Suprapubic skin (tissue), 4 donors: ENCODE results near the gene CXCR5.

Experiments used
- EP300 ChIP-seq: sonication (generic); formaldehyde crosslinking; IDR thresholded peaks from one replicate; pipeline ENCODE4 v1.6.1; 2017; ENCODE audit warnings: antibody characterized with exemption
- POLR2AphosphoS5 ChIP-seq, 3 donors: sonication (generic); formaldehyde crosslinking; IDR thresholded peaks; one replicate each; pipeline ENCODE4 v1.6.1; 2017; ENCODE audit warnings: antibody characterized with exemption in 3 of 3
- TF ChIP-seq, protein P1 (sequence below), 2 donors: fragments of 200-600 bp in 1 of 2; fragments of 450-650 bp in 1 of 2; sonication (generic) in 1 of 2; IDR thresholded peaks; one replicate each; pipeline ENCODE4 v1.5.1; 2016 to 2019; ENCODE audit warnings: antibody characterized with exemption in 2 of 2, mild to moderate bottlenecking in 1 of 2, moderate library complexity in 1 of 2

DNA sequence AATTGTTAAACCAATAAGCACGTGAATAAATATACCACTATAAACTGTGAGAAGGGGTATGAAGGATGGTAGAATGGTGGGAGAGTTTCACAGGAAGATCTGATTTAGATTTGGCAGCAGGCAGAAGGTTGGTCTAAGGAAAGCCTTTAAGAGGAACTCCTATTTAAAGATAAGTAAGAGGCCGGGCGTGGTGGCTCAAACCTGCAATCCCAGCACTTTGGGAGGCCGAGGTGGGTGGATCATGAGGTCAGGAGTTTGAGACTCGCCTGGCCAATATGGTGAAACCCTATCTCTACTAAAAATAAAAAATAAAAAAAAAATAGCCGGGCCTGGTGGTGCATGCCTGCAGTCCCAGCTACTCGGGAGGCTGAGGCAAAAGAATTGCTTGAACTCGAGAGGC lies 45.8 kb upstream of the CXCR5 start:
- TF ChIP-seq, protein P1, sequence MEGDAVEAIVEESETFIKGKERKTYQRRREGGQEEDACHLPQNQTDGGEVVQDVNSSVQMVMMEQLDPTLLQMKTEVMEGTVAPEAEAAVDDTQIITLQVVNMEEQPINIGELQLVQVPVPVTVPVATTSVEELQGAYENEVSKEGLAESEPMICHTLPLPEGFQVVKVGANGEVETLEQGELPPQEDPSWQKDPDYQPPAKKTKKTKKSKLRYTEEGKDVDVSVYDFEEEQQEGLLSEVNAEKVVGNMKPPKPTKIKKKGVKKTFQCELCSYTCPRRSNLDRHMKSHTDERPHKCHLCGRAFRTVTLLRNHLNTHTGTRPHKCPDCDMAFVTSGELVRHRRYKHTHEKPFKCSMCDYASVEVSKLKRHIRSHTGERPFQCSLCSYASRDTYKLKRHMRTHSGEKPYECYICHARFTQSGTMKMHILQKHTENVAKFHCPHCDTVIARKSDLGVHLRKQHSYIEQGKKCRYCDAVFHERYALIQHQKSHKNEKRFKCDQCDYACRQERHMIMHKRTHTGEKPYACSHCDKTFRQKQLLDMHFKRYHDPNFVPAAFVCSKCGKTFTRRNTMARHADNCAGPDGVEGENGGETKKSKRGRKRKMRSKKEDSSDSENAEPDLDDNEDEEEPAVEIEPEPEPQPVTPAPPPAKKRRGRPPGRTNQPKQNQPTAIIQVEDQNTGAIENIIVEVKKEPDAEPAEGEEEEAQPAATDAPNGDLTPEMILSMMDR (IDR thresholded peaks at IDR 0.05), result no peak
- TF ChIP-seq POLR2AphosphoS5 (IDR thresholded peaks at IDR 0.05) (no peak), EP300 (no peak)
